Measurements from ENCODE around the gene LGALS9.

LGALS9 gene

DNA sequence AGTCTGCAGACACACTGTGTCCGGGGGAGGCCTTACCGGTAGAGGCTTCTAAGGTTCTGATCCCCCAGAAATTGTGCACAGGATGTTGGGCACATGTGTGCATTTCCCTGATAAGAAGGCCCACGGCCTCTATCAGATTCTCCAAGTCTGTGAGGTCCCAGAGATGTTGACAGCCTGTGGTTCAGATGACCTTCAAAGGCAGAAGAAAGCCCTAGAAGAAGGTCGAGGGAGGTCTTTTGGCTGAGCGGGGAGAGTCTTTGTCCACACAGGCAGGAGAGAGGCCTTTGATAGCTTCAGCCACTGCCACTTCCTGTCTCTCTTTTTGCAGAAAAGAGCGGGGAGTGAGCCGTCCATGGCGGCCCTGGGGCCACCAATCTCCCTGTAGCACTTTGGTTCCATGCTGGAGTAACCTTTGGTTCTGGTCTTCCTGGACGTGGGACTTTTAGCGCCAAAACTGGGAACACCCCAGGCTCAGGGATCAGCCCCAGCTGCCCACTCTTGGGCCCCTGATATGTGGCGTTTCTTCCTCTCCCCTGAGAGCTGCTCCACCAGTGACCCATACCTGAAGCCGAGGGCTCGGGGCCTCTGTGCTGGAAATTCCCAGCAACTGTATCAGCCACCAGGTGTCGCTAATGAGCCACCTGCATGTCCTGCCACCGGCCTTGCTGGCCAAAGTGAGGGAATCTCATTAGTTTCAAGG lies 28.1 kb upstream of the LGALS9 start:
- DNase-seq (ENCODE audit: low read depth in 2 of 2, low spot score in 1 of 2), result peak; percentile 48 to 50

DNA sequence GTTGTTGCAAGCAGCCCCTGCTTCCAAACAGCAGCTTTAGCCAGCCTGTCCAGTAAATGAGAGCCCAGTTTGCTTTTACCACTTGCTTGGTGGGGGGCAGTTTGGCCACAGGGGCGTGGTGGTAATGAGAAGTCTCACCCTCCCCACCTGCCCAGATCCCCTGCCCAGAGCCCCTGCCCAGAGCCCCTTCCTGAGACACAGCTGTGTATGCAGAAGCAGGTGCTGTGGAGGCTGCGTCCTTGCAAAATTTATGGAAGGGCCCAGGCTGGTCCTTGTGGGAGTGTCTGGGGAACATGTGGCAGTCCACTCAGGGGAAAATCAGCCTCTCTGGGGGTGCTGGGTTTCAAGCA lies 27.6 kb upstream of the LGALS9 start:
- DNase-seq (ENCODE audit: low read depth in 2 of 2, low spot score in 1 of 2), result no peak

DNA sequence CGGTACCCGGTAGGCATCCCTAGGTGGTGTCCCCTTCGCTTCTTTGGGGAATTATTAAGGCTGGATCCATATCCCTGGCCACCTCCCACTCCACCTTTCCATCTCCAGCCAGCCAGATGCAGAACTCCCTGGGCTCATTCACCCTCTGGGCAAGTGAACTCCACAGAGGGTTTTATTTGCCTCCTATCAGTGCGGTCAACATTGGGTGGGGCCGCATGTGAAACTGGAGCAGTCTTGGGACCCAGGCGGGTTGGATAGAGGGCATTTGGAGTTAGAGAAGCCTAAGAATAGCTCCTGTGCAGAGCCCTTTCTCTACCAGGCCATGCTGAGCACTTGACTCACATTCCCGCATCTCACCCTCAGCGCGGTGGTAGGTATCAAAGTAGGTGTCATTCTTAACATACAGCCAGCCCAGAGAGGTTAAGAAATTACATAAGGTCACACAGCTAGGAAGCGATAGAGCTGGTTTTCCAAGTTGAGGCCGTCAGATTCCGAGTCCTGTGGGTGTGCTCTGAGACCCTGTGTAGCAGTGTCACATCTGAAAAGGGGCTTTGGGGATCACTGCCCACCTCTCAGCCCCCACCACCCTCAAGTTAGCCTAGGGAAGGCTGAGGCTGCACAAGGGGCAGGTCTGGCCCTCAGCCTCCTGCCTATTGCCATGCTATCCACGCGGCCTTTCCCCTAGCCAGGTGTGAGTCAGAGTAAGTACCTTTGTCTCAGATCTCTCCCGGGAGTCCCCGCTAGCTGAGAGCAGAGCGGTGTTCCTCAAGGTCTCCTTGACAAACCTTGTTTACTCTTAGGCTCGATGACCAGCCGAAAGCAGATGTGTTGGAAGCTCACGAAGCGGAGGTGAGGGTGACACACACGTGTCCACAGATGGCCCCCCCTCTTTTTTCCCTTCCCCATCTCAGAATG lies 26.9 kb upstream of the LGALS9 start:
- no peak for DNase-seq (ENCODE audit: low read depth in 2 of 2, low spot score in 1 of 2)

DNA sequence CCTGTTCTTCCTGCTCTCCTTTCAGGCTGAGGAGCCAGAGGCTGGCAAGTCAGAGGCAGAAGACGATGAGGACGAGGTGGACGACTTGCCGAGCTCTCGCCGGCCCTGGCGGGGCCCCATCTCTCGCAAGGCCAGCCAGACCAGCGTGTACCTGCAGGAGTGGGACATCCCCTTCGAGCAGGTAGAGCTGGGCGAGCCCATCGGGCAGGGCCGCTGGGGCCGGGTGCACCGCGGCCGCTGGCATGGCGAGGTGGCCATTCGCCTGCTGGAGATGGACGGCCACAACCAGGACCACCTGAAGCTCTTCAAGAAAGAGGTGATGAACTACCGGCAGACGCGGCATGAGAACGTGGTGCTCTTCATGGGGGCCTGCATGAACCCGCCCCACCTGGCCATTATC lies 25.6 kb upstream of the LGALS9 start:
- DNase-seq (ENCODE audit: low read depth in 2 of 2, low spot score in 1 of 2), result no peak

DNA sequence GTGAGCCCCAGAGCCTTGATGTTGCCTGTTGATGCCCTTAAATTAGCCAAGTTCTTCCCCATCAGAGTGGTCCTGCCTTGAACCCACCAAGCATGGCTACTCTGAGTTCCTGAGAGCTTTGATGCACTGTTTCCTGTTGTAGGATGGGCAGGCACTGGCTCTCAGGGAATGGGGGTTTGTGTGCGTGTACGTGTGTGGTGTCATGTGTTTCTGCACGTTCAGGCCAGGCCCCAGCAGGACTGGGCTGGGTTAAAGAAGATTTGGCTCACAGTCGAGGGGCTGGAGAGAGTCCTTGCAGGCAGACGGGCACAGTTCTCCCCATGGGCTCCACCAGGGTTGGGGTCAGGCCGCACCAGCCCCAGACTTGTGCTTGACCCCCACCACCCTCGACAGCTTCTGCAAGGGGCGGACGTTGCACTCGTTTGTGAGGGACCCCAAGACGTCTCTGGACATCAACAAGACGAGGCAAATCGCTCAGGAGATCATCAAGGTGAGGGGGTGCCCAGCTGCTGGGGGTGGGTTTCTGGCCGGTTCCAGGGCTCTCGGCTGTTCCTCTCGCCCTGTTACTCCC lies 23.4 kb upstream of the LGALS9 start:
- no peak for DNase-seq (ENCODE audit: low read depth in 2 of 2, low spot score in 1 of 2)

DNA sequence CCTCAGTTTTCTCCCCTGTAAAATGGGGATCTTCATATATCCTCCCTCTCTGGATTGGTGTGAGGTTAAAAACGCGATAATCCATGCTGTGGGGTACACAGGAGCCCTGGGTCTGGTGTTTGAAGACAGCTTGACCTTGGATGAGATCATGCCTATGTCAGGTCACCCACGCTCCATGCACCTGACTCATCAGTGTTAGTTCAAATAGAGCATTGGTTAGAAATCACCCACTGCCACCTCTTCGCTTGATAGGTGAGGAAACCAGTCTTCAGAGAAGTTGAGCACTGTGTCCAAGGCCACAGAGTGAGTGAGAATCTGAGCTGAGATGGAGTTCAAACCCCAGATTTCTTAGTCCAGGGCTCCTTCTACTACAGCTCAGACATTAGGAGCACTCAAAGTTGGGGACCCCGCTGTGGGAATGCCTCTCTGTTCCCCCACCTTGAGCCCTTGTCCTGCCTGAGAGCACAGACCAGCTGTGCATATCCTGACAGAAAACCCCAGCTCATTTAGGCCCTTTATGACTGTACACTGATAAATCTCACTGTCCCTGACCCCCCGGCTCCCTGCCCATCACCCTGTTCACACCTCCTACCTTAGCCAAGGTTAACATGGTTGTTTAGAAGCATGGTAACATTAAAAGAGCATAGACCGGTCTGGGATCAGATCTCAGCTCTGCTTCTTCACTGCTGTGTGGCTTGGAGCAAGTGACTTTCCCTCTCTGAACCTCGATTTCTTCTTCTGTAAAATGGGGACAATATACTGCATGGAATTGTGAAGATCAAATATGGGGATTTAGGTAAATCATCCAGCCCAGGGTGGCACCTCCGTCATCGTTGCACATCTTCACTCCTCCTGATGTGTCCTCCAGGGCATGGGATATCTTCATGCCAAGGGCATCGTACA lies 22.4 kb upstream of the LGALS9 start:
- no peak for DNase-seq (ENCODE audit: low read depth in 2 of 2, low spot score in 1 of 2)

DNA sequence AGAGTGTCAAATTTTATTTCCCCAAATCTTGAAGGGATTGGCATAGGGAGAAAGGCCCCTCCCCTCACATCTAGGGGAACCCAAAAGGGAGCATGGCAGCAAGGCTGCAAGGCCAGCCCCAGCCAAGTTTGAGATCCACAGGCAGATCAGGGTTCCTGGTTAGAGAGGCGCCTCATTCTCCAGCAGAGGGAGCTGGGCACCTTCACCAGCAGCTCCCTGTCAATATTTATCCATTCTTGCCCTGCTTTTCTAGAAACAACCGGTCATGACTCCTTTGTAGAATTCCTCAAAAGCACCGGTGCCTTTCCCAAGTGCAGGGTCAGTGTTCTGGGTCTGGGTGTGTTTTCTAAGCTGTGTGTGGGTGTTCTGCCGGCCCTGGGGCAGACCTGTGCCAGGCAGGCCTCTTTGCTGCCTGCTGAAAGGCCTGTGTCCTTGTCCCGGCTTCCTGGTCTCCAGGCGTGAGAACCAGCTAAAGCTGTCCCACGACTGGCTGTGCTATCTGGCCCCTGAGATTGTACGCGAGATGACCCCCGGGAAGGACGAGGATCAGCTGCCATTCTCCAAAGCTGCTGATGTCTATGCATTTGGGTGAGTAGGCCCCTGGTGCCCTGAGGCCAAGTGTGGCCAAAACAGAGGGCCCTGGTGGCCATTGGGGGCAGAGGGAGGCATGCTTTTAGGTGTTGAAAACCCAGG lies 21.2 kb upstream of the LGALS9 start:
- DNase-seq (ENCODE audit: low read depth in 2 of 2, low spot score in 1 of 2), result no peak

DNA sequence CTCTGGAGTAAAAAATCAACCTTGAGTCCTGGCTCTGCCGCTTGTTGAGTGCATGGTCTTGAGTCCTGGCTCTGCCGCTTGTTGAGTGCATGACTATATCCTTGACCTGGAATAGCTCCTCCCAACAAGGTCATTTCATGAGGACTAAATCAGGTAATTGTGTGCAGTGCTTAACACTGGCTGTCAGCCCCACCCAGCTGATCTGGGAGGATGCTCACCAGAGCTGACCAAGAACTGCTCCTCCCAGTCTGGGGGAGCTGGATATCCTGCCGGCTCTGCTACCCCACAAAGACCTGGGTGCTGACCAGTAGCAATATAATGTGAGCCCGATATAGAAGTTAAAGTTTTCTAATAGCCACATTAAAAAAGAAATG lies 20.7 kb upstream of the LGALS9 start:
- no peak for DNase-seq (ENCODE audit: low read depth in 2 of 2, low spot score in 1 of 2)

DNA sequence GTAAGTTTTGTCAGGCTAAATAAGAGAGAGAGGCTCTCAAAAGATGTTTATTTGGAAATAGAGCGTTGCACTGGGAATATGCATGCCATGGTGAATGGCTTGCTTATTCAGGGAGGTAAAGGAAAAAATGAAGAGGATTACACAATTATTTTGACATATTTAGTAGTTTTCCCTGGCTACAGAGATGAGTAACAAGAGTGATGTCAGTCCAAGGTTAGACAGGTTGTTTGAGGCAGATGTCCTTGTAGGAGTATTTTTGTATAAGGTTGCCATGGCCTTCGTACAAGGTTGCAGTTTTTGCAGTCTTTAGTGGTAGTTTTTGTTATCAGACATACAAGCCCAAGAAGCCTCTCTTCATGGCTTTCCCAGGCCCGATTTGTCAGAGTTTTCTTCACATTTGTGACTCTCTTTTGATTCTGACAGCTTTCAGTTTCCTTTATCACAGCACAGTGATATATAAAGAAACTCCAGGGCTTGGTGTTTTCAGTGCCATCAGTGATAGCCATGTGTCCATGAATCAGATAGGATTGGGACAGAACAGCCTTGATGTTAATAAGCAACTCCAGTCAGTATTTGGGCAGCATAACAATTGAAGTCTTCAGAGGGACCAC lies 18.7 kb upstream of the LGALS9 start:
- DNase-seq (ENCODE audit: low read depth in 2 of 2, low spot score in 1 of 2), result no peak

DNA sequence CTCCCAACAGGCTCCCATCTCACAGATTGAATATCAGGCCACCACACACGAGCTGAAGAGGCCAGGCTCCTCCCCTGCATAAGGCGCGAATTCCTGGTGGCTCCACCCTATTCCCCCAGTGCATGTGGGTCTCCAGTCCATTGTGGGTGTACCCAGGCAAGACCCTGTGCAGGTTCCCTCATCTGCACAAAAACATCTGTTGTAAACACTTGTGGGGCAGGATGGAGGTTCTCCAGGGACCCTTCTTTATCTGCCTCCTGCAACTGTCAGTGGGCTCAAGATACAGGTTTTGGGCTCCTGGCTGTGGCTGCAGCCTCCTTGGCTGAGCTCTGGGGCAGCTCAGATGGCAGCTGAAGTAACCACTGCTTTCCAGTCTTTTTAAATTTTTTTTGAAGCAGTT lies 17.6 kb upstream of the LGALS9 start:
- DNase-seq (ENCODE audit: low read depth in 2 of 2, low spot score in 1 of 2), result no peak

DNA sequence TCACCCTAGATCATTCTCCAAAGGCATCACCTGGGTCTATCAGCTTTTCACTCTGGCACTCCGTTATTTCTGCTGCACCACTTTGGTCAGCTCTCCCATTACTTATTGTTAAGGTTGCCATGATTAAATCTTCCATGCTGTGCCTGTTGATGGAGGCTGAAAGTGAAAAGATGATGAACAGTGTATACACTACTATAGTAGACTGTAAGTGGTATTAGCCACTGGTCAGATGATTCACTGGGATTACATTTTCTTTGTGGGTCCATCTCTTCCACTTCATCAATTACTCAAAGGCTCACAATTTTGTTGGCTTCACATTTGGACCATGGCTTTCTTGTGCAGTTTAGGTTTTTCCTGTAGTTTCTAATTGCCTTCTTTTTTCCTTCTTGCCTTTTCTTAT lies 15.9 kb upstream of the LGALS9 start:
- no peak for DNase-seq (ENCODE audit: low read depth in 2 of 2, low spot score in 1 of 2)

DNA sequence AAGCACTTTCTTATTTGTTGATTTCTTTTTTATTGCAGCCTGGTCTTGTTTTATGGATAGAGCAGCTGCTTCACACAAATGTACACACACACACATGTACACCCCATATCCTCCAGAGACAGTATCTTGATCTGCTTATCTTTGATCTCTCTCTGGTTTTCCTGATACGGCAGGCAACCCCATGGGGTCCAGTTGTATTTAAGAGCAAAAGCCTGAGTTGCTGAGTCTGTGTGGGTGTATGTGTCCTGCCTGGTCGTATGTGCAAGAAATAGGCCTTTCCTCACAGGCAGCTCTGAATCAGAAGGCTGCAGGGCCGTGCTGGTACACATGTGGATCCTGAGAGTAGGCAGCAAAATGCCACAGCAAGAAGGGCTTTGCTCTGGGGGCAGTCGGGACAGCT lies 14.6 kb upstream of the LGALS9 start:
- DNase-seq (ENCODE audit: low read depth in 2 of 2, low spot score in 1 of 2), result no peak

DNA sequence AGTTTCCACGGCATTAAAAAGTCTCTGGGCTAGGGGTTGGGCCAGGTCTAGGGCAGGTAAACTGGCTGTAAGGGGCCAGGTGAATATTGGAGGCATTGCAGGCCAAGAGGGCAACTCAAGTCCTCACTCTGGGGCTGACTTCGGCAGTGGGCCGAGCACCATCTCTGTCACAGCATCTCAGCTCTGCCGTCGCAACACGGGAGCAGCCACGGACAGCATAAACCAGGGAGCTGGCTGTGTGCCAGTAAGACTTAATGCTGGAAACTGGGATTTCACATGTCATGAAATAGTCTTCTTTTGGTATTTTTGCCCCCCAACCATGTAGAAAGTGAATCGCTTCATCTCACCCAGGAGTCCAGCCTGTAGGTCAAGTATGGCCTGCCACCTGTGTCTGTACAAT lies 12.6 kb upstream of the LGALS9 start:
- DNase-seq (ENCODE audit: low read depth in 2 of 2, low spot score in 1 of 2), result no peak

DNA sequence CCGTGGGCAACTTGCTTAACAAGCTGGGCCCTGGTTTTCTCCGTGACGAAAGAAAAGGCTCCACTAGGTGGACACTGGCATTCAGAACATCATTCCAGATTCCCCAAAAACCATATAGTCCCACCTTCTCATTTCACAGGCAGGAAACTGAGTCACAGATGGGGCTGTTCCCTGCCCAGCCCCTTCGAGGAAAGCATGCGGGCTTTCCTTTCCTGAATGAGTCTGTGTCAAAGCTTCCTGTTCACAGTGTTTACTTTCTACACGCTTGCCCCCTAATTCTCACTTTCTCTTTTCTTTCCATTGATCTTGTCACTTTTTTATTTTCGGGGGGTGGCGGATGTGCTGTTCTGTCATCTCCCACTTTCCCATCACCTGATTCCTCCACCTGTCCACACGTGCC lies 10.3 kb upstream of the LGALS9 start:
- no peak for DNase-seq (ENCODE audit: low read depth in 2 of 2, low spot score in 1 of 2)

DNA sequence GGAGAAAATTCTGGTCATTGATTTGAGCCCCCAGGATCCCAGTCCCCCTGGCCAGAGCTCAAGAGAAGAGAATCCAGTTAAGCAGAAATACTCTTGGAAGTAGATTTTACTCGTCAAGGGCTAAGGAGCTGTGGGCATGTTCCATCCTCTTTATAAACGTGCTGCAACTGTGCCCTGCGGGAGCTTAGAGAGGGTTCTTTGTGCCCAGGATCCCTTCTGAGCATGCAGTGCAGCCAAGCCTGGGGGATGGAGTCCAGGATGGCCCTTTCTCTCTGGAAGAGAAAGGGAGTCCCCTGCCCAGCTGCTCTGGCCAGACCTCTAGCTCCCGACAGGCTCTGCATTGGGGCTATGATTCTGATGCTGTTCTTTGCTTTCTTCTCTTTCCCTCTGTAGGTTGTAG lies 9.5 kb upstream of the LGALS9 start:
- DNase-seq (ENCODE audit: low read depth in 2 of 2, low spot score in 1 of 2), result no peak

DNA sequence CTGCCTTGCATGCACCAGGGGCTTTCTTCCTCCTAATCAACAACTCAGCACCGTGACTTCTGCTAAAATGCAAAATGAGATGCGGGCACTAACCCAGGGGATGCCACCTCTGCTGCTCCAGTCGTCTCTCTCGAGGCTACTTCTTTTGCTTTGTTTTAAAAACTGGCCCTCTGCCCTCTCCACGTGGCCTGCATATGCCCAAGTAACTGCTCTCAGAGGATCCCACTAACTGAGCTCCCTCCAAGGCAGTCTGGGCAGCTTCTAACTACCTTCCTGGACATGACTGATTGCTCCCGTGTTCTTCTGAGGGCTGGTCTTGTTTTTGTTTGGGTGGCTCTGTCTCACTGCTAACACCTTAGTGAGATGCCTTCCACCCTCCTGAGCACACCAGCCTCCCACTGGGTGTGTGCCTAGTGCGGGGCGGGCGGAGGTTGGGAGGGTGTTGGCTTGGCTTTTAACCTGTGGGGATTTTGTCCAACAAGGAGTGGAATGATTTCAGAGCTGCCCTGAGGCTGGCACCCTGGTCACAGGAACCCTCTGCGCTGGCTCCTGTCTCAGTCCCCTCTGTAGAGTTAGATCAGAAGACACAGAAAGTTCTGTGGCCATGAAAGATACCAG lies 8.9 kb upstream of the LGALS9 start:
- DNase-seq (ENCODE audit: low read depth in 2 of 2, low spot score in 1 of 2), result no peak

DNA sequence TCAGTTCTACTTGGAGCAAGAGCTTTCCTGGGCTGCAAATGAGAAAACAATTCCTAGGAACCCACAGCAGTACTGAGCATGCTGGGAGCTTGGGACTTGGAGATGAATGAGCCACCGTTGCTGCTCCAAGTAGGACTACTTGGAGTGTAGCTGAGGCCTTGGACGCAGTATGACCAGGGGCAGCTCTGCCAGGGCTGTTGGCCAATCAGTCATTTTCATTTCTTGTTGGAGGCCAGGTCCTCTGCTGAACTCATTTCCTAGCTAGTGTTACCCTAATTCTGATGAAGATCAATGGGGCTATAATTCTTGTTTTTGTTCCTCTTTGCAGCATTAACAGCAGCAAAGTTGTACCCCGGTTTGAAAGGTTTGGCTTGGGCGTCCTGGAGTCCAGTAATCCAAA lies 8.0 kb upstream of the LGALS9 start:
- no peak for DNase-seq (ENCODE audit: low read depth in 2 of 2, low spot score in 1 of 2)

DNA sequence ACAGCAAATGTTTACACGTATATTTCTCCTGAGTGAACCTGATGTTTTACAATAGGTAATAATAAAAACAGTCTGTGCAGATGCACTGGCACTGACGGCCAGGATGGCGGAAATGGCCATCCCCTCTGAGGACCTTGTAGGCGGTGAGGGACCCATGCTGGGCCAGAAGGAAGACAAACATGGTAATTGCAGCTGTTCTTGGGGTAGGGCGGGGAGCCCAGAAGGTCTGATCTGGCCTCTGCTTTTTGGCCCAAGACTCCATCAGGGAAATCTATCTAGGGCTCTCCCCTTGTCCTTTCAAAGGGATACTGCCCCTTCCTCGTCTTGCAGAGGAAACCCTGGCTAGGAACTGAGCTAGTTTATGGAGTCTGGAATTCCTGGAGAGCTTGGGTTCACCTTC lies 7.4 kb upstream of the LGALS9 start:
- DNase-seq (ENCODE audit: low read depth in 2 of 2, low spot score in 1 of 2), result no peak

DNA sequence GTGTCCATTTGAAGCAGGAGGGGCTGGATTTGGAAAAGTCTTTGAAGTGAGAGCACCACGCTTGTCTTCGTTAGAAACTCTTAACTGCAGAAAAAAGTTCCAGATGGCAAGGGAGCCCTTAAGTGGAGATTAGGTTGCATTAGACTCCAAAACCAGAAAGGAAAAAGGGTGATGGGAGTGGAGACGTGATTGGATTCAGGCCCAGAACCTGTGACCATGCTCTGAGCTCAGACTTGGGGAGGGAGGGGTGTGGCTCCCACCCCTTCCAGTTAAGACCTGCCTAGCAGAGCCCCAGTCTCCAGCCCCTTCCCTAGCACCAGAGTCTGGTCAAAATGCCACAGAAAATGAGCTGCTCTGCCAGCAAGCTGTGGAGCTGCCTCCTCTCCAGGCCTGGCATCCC lies 6.4 kb upstream of the LGALS9 start:
- no peak for DNase-seq (ENCODE audit: low read depth in 2 of 2, low spot score in 1 of 2)

DNA sequence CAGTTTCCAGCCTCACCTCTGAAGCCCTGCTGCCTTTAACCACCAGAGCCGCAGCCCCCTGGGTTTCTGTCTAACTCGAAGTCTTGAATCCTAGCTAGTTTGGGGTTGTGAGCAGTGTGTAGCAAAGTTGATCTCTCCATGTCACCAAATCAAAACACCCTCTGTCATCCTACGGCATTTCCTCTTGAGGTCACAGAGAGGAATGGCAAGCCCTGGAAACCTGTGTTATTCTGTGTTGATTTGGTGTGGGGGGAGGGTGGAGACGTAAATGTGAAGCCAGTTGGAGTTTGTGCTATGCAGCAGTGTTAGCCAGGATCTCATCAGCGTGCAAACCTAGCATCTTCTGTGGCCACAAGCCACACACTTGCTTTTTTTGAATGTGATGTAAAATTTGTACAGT lies 5.1 kb upstream of the LGALS9 start:
- DNase-seq (ENCODE audit: low read depth in 2 of 2, low spot score in 1 of 2), result no peak

Data from stimulated activated CD8-positive, alpha-beta memory T cell treated with anti-CD3 and anti-CD28 coated beads, Interleukin-4, amount 100 ng/mL, for 1 hour (primary cell).